NCI-H82 (cell line): ENCODE data around the gene CFAP299.

Source experiments
- DNase-seq: peaks from one replicate; lab custom pipeline; 2025; lab: John Stamatoyannopoulos, UW

Gene CFAP299

DNA sequence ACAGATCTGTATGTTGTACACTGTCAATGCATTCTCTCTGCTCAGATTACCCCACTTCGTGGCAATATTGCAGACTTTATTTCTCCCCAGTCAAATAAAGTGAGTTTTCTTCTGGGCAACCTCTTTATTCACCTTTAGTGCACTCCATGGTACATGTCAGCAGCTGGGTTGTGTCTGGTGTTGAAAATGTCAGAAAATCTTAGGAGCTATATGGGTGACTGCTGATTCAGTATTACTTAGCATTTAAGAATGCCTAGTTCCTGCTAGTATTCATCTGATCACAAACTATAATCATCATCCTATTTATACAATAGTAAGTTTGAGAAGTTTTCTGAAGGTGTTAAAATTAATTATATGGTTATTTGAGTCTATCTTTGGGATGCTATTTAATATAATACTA is 112.5 kb downstream of the CFAP299 start:
- no peak for DNase-seq

DNA sequence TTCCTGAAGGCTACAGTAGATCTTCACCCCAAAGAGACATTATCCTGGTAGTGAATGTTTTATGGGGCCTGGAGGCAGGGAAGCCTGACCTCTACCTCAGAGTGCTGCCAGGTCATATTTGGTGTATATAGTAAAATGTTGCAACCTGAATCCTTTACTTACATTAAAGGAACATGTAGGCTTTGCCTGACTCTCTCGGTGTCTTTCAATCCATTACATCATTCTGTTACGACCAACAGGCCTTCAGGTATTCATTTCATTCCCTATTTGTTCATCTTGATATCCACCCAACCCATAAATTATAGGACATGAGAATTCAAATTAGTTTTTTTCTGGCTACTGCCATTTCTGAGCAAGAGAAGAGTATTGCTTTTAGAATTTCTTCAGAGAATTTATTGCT is 116.5 kb downstream of the CFAP299 start:
- no peak for DNase-seq

DNA sequence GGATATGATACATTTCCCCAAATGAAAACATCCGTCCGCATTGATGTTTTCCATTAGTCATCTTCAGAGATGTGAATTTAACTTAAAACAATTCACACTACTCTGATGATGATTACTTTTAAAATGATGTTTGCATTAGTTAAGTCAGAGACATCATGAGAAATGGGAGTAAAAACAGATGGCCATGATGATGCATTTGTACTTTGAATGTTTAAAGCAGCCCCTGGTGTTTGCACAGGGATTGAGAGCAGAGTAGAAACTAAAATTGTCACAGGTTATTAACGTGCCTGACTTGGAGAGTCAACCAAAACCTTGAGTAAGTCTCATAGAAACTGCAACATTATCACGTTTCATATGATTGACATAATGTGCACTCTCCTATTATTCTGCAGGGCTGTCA is 117.2 kb downstream of the CFAP299 start:
- no peak for DNase-seq

DNA sequence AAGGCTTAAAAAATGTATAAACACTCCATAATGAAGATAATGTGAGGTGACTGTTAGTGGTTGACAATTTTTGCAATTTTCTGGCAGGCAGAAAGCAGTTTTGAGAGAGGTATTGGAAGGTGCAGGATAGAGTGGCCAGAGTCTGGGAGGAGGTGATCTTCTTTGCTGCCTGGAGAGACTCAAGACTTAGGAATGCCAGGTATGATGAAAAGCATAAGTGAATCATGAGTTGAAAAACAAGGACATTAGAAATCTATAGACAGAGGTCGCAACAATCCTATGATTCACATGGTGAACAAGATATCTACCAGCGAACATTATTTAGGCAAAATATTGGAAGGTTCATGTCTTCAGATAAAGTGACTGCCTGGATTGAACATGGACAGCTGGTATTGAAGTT is 118.5 kb downstream of the CFAP299 start:
- DNase-seq: no peak

DNA sequence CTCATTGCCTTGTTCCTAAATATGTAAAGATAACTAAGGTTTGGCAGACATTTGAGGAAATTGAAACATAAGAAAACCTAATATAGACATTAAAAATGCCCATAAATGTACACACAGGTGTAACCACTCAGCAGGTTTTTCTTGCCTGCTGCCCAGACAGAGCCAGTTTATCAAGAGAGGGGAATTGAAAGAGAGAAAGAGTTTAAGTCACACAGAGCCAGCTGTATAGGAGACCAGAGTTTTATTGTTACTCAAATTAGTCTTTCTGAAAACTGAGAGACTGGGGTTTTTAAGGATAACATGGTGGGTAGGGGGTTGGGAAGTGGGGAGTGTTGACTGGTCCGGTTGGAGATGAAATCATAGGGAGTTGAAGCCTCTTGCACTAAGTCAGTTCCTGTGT is 119.0 kb downstream of the CFAP299 start:
- no peak for DNase-seq

DNA sequence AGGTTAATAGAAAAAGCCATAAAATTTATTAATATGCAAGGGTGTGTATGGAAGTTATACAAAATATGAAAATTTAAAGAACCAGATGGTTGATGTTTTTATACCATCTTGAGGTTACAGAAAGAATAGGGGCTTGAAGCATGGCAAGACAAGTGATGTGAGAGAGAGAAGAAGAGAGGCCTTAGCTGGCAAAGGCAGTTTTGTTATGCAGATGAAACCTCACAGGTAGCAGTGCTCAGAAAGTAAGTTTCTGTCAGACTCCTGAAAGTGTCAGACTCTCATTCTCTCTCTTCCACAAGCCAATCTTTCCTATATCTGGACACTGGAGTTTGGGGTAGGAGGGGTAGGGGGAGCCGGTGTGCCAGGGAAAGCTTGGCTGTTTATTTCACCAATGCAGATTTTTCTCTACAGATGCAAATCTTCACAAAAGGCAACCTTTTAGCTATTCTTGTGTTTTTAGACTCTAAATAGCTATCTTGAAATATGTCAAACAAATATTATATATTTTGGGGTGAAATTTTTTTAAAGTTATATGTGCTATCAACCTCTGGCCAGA is 124.5 kb downstream of the CFAP299 start:
- no peak for DNase-seq

DNA sequence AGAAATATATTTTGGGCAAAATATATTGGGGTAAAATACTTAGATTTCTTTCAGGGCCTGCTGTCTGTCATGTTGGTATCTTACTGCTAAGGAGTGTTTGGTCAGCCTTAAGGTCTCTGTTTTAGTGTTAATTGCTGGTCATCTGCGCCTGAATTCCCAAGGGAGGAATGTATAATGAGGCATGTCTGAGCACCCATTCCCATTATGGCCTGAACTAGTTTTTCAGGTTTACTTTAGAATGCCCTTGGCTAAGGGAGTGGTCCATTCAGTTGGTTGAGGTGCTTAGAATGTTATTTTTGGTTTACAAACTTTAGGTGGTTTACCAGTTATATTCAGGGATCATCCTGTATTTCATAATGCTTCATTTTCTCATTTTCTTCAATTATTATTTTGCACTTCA is 125.9 kb downstream of the CFAP299 start:
- DNase-seq: no peak

DNA sequence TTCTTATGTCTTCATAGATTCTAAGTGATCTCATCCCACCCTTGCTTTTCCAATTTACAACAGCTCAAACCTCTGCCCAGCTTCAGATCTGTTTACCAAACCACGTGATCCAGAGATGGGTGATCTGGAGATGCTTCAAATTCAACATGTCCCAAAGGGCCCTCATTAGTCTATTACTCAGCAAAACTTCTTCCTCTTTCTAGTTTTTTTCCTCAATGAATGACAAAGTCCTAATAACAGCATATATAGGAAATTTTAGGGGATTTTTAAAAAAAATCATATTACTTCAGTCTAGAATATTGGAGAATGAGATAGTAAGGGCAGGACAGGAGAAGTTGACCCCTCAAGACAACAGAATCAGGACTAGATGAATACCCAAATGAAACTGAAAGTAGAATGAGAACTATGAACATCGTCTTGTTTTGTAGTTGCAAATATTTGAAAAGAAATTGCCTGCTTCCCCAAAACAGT is 127.1 kb downstream of the CFAP299 start:
- no peak for DNase-seq

DNA sequence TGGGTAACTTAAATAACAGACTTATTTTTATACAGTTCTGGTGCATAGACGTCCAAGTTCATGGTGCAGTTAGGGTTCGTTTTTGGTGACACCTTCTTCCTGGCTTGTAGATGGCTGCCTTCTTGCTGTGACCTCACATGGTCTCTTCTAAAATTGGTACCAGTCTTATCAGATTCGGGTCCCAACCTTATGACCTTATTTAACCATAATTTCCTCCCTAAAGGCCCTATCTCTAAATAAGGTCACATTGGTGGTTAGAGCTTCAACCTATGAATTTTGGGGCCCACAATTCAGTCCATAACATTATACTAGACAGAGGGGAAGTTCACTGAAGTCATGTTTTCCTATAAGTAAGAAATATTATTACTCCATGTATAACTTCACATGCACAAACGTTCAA is 128.0 kb downstream of the CFAP299 start:
- no peak for DNase-seq

DNA sequence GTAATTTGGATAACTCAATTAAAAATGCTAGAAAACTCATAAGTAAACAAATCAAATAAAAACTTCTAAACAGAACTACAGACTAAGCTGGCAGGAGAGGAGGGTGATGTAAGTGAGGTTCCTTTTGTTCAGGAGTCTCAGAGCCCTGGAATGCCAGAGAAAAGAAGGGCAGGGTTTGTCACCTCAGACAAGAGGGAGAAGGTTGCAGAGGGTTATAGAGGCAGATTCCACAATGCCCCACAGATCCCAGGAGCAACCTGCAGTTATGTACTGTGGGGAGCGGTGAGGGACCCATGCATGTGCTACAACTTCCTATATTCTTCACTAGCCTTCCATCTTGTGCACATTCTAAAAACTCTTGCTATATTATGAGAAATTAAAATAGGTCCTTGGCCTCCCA is 129.7 kb downstream of the CFAP299 start:
- no peak for DNase-seq

DNA sequence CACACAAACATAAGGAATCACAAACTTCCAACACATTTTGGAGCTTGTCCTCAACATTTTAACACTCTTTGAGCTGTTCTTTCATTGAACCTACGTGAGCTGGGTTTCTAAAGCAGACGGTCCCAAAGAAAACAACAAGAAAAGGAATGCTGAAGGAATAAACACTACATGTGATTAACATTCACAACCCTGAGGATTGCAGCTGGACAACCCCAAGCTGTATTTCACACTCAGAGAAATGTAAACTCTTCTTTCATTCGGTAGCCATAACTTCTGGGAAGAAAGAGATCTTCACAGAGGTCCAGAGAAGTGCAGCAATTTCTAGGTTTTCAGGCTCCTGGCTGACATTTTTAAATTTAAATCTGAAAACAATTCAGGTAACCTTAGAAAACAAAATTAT is 130.2 kb downstream of the CFAP299 start:
- no peak for DNase-seq

DNA sequence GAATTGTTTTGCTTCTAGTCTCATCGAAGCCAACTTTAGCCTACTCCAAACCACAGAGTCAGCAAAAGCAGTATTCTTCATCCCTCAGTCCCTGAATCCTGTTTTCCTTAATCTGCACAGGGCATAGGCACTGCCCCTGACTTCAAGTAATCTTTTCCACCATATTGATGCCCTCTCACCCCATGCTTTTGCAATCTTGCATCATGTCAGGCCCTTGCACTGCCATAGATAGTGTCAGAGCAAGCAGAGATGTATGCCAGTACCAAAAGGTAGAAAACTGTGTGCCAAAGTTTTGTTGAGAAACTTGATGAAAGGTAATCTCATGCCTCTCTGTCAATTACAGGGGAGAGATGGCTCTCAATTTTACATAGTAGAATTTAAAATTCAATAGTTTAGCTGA is 131.1 kb downstream of the CFAP299 start:
- no peak for DNase-seq

DNA sequence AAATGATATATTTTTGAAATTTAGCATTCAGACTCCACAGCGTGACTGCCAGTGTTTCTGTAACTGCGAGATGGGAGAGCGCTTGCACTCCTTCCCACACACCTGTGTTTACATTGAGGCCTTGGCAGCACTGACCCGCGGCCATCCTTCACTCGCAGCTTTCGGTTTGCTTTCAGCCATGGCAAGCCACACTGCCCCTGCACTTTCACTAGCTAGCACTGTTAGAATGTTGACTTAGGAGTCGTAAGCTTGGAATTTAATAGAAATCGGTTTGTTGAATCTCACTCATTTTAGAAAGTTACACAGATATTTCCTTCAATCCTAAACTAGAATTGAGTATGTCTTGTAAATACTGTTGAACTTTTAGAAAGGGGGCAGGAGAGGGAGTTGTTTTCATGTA is 136.2 kb downstream of the CFAP299 start:
- no peak for DNase-seq

DNA sequence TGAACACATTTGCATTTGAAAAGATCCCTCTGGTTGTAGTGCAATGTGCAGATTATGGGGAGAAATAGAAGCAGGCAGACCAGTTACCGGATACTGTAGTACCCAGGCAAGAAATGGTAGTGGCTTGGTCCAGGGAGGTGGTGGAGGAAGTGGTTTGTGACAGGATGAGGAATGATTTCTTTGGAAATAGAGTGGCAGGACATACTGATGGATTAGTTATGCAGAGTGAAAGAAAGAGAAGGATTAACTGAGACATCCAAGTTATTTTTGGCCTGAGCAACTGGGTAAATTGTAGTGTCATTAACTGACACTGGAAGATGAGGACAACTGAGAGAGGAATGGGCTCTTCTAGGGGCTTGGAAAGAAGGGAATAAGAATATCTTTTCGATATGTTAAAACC is 139.7 kb downstream of the CFAP299 start:
- DNase-seq: no peak

DNA sequence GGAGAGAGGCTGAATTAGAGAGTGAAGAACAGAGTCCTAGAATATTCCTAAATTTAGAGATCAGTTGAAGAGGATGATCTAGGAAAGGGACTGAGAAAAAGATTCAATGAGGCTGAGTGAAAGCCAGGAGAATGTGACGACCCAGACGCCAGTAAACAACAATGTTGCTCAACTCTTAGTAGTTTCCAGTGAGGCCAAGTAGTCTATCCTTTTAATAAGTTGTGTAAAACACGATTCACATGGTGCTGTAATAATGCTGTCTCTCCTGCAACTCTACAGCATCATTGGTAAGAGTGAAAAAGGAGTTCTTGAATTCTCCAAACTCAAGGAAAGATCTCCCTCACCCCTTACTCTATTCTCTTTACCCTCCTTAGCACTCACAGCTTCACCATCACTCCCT is 140.3 kb downstream of the CFAP299 start:
- no peak for DNase-seq

DNA sequence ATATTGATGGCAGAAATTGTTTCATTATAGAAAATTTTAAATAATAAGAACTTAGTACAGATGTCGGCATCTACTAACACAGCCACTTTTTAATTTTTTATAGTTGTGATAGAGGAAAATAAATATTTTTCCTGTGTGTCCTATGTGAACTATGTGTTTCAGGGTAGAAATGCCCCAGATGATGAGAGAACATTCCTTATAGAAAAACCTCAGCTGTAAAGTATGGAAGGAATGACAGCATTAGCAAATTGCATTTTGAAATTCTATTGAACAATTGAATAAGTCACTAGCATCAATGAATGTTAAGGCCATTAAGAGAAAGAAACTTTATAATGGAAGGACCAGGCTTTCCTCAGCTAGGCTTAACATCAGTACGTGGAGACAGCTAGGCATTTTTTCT is 149.2 kb downstream of the CFAP299 start:
- DNase-seq: no peak

DNA sequence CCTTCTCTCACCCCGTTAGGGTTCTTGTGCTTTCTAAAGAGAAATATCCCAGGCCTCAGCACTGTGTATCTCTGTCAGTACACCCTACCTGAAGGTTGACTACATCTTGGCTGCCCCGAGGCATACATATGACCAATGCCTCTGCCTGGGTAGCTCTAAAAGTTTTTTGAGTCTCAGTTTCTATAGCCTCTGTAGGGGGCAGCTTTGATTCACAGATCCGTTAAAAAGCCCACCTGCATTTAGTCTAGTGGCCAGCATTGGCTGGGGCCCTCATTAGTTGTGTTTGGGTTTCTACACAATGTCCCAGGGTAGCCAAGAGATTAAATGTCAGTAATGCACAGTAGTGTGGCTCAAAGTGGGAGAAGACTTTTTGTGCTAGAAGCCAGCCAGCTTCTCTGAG is 151.1 kb downstream of the CFAP299 start:
- DNase-seq: no peak

DNA sequence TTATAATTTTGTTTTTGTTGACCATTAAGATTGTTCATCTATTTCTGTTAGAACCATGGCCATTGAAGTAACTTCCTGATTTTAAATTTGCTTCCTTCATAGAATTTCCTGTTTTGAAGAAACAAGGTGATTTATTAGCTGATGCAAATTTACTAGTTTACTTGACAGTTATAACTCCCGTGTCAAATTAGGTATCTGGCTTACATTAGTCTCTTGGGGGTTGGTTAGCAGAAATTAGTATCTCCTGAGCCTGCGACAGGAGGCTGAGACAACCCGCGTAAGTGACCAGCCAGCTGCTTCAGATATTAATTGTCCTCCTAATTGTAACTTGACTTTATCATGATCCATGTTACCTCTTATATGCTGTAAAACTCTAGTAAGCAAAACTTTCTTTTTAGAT is 154.3 kb downstream of the CFAP299 start:
- DNase-seq: no peak

DNA sequence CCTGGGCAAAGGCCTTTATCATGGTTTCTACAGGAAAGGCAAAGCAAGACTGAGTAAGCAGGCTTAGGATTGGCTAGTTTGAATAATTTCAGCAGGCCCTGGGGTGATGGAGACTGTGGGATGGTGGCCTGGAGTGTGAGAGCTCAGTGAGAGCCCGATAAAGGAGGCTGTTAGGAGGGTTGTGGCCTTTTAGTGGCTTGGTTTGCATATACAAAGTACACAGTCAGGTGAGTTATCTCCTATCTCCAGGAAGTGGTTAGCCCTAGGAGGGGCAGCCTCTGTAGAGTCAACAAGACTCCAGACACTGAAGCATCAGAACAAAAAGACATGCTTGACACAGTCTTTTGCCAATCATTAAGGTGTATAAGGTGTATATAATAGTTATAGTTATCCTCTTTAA is 157.2 kb downstream of the CFAP299 start:
- no peak for DNase-seq

DNA sequence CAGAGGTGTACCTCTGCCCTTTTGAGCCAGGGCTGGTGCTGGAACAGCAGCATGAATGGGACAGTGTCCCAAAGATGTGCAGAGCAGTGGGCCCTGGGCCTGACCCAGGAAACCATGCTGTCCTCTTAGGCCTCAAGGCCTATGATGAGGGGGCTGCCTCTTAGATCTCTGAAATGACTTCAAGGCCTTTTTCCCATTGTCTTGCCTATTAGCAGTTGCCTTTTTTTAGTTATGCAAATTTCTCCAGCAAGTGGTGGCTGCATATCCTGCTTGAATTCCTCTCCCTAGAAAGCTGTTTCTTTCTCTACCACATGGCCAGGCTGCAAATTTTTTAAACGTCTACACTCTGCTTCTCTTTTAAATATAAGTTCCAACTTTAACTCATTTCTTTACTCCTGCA is 160.3 kb downstream of the CFAP299 start:
- DNase-seq: no peak

DNA sequence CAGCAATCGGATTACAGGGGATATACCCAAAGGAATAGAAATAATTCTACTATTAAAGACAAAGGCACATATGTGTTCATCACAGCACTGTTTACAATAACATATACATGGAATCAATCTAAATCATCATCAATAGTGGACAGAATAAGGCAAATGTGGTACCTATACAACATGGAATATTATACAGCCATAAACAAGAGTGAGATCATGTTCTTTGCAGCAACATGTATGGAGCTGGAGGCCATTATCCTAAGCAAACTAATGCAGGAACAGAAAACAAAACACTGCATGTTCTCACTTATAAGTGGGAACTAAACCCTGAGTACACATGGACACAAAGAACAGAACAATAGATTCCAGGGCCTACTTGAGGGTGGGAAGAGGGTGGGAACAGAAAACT is 163.2 kb downstream of the CFAP299 start:
- DNase-seq: no peak

DNA sequence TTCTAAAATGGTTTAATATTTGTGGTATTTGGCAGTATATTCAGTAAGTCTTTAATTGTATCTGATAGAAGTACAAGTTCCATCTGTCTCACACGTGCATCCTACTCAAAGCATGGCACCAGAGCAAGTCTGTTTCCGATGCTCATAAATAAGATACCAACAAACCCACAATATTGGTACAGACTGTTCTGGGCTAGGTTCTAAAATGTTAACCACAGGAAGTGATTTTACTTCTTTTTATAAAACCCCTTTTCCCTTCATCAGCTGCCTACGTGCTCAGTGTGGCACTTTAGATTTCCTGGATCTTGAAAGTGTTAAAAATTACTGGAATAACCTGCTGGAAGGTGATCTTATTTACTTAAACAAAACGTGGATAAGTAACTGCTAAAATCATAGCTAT is 165.1 kb downstream of the CFAP299 start:
- DNase-seq: no peak

DNA sequence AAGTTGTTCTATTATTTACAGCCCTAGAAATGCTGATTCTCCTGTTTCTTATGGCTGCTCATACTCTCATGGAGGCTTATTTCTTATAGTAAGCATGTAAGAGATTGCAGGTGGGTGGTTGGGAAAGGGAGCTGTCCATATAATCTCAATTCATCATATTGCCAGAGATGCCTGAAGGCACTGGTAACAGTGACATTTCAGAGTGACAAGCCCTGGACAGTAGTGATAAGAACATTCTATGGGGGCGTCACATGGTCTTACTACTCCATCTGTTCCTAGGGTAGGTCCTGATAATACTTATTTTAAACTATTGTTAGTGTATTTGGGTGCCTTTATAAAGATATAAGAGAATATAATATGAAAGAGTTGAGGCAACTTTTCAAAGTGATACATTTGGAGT is 171.5 kb downstream of the CFAP299 start:
- DNase-seq: no peak

DNA sequence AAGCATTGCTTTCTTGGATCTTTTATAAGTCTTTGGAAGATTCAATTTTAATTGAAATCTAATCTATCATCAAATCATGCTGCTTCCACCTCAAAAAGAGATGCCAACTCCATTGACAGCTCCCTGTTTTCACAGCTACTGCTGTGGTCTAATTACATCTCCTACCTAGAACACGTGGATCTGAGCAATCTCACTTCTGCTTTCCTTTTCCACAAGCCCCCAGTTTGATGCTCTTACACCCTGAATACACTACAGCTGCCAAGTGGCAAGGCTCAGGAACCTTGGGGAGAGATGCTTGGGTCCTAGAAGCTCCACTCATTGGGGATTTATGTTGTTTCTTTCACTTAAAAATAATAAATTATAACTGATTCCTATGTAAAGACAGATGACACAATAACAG is 172.0 kb downstream of the CFAP299 start:
- DNase-seq: no peak

DNA sequence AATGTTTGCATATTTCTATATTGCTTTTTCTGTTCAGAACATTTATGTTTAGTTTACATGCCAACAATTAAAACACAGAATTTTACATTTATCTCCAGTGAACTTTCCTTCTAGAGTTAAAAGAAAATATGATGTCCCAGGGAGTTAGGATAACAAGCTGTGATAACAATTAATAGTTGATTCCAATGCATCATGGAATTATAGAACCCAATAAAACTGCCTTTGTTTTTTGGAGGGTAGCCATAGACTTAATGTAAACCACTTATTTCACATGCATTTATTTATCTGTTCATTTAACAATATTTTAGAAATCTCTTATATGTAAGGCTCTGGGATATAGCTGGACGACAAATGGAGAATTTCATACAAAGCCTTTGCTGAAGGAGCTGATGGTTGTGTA is 180.0 kb downstream of the CFAP299 start:
- no peak for DNase-seq
